Keratinocyte (primary cell): ENCODE measurements around the gene ADAMTS10. TPM values are rescaled to one million over a fixed set of nuclear protein-coding genes. Genes with fewer than 3 reads are reported as not detected.
"Not testable (repeated sequence)": the region's sequence is repeated elsewhere in the genome, so short reads cannot be mapped to it uniquely, and the experiment has no call there.

Source experiments
- DNase-seq: peaks from one replicate; pipeline ENCODE4 v3.0.0-alpha.2; 2011; ENCODE audit warnings: low read depth, missing footprints, low spot score
- FAIRE-seq: peaks from 2 replicates; lab custom pipeline; 2011; peaks lifted over from hg19 to GRCh38; lab: Jason Lieb, UNC
- H2AFZ ChIP-seq: 2 replicates; pipeline ENCODE4 v1.6.0; 2012; ENCODE audit warnings: low read length, control low read depth, inconsistent platforms; ENCODE audit not compliant: control insufficient read depth
- H3K27ac ChIP-seq: 2 replicates; pipeline ENCODE4 v1.5.1; 2011; ENCODE audit warnings: low read length; ENCODE audit not compliant: control insufficient read depth, insufficient read depth
- H3K27me3 ChIP-seq: 3 replicates; pipeline ENCODE4 v1.6.0; 2011; ENCODE audit warnings: low read length; ENCODE audit not compliant: control insufficient read depth, insufficient read depth; ENCODE audit errors: extremely low read depth
- H3K36me3 ChIP-seq, 2 experiments: 2 replicates in 1 of 2; 3 replicates in 1 of 2; pipeline ENCODE4 v1.5.1; 2011; ENCODE audit warnings: low read length in 2 of 2, mild to moderate bottlenecking in 1 of 2; ENCODE audit not compliant: control insufficient read depth in 2 of 2, insufficient read depth in 2 of 2; ENCODE audit errors: extremely low read depth in 1 of 2
- H3K4me1 ChIP-seq: 3 replicates; pipeline ENCODE4 v1.5.1; 2011; ENCODE audit warnings: low read length; ENCODE audit not compliant: control insufficient read depth, insufficient read depth; ENCODE audit errors: extremely low read depth
- H3K4me2 ChIP-seq: 3 replicates; pipeline ENCODE4 v1.6.0; 2011; ENCODE audit warnings: low read depth, low read length; ENCODE audit not compliant: control insufficient read depth, insufficient read depth; ENCODE audit errors: extremely low read depth
- H3K4me3 ChIP-seq, 3 experiments: fragments of 200-600 bp in 1 of 3; sonication (generic) in 1 of 3; 2 replicates in 2 of 3; 3 replicates in 1 of 3; pipeline ENCODE4 v1.5.1; 2011 to 2016; ENCODE audit warnings: low read length in 3 of 3, mild to moderate bottlenecking in 3 of 3, control low read depth in 2 of 3, inconsistent platforms in 1 of 3, low read depth in 1 of 3, mixed read lengths in 1 of 3, mixed run types in 1 of 3, moderate library complexity in 1 of 3; ENCODE audit not compliant: control insufficient read depth in 2 of 3, insufficient read depth in 2 of 3; ENCODE audit errors: extremely low read depth in 1 of 3
- H3K79me2 ChIP-seq: 2 replicates; pipeline ENCODE4 v1.6.0; 2012; ENCODE audit warnings: low read length; ENCODE audit not compliant: control insufficient read depth, insufficient read depth
- H3K9ac ChIP-seq: 3 replicates; pipeline ENCODE4 v1.6.0; 2011; ENCODE audit warnings: low read length; ENCODE audit not compliant: control insufficient read depth, insufficient read depth; ENCODE audit errors: extremely low read depth
- H3K9me1 ChIP-seq: 3 replicates; pipeline ENCODE4 v1.6.0; 2011; ENCODE audit warnings: low read length; ENCODE audit not compliant: control insufficient read depth, insufficient read depth; ENCODE audit errors: extremely low read depth
- H3K9me3 ChIP-seq: 2 replicates; pipeline ENCODE4 v1.5.1; 2012; ENCODE audit warnings: low read depth, low read length; ENCODE audit not compliant: control insufficient read depth
- H4K20me1 ChIP-seq: 3 replicates; pipeline ENCODE4 v1.6.0; 2011; ENCODE audit warnings: low read length; ENCODE audit not compliant: control insufficient read depth, insufficient read depth; ENCODE audit errors: extremely low read depth
- CTCF ChIP-seq, 3 experiments: IDR thresholded peaks in 1 of 3; conservative IDR thresholded peaks in 1 of 3; optimal IDR thresholded peaks in 1 of 3; 2 replicates in 2 of 3; 3 replicates in 1 of 3; pipeline versions ENCODE3 to v1.5.1; 2011; ENCODE audit warnings: low read length in 3 of 3, mild to moderate bottlenecking in 3 of 3, moderate library complexity in 2 of 3, control low read depth in 1 of 3, inconsistent platforms in 1 of 3; ENCODE audit not compliant: insufficient read depth in 2 of 3; ENCODE audit errors: extremely low read depth in 1 of 3
- EZH2 ChIP-seq: IDR thresholded peaks from one replicate; pipeline ENCODE4 v1.6.1; 2012; ENCODE audit warnings: inconsistent platforms, mild to moderate bottlenecking, low read length, moderate library complexity
- dilution Hi-C: fragments of 300-500 bp; cut with MboI; formaldehyde crosslinking; loops from one replicate; pipeline ENCODE4 v1.7.0; 2020; ENCODE audit warnings: low sequenced_read_pairs; ENCODE audit not compliant: extremely low pct_ligation_motif_present
- polyA plus RNA-seq, 5 experiments: library from polyadenylated mRNA; depleted of rRNA in 3 of 5; stranded (reverse) in 3 of 5; stranded (forward) in 1 of 5; unstranded in 1 of 5; fragments of >200 nt; gene quantifications; 1 replicate in 1 of 5; 2 replicates in 3 of 5; 3 replicates in 1 of 5; pipeline versions ENCODE4 v1.2.1 to v1.2.3, GENCODE V29; 2011 to 2012; ENCODE audit warnings: missing spikeins in 2 of 5, low read depth in 1 of 5, low replicate concordance in 1 of 5

The ADAMTS10 gene
- polyA plus RNA-seq, 1 donor (not counting 4 experiments of a cell fraction or from before 2014, with no cell fraction given): not detected

GRCh38 chr19:8626842-8627241 is 16.3 kb upstream of the ADAMTS10 start:
- no peak for DNase-seq
- Histone ChIP-seq H3K4me2 (no peak overlapping the region), H3K4me3 (no peak overlapping the region), H3K27me3 (no peaks in the 10 kb centered on the region), H2AFZ (no peak overlapping the region), H3K4me1 (no peaks in the 10 kb centered on the region), H3K9me1 (no peaks in the 10 kb centered on the region), H3K9me3 (peaks cover 2% of the 10 kb centered on the region), H3K36me3 (no peaks in the 10 kb centered on the region), H3K9ac (no peak overlapping the region), H3K27ac (no peak overlapping the region), H3K79me2 (no peaks in the 10 kb centered on the region), H4K20me1 (no peaks in the 10 kb centered on the region)
- no peak for FAIRE-seq
- no peak for TF ChIP-seq EZH2
- no peak for TF ChIP-seq CTCF (optimal IDR thresholded peaks at IDR 0.05 in 1 of 3, IDR thresholded peaks at IDR 0.05 in 1 of 3, conservative IDR thresholded peaks at IDR 0.05 in 1 of 3; ENCODE audit: extremely low read depth in 1 of 3, insufficient read depth in 2 of 3, low read length in 3 of 3)
- dilution Hi-C loops: no loop called here

DNA sequence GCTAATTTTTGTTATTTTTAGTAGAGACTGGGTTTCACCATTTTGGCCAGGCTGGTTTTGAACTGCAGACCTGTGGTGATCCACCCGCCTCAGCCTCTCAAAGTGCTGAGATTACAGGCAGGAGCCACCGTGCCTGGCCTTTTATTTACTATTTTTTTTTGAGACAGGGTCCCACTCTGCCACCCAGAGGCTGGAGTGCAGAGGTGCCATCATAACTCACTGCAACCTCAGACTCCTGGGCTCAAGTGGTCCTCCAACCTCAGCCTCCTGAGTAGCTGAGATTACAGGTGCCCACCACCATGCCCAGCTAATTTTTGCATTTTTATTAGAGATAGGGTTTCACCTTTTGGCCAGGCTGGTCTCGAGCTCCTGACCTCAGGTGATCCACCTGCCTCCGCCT is 12.4 kb upstream of the ADAMTS10 start:
- dilution Hi-C loops, DNase-seq: not testable (repeated sequence)

GRCh38 chr19:8618751-8619150 is 8.2 kb upstream of the ADAMTS10 start:
- no peaks in the 10 kb centered on the region for H3K27me3 ChIP-seq
- H3K36me3 ChIP-seq: no peaks in the 10 kb centered on the region
- H3K4me3 ChIP-seq: no peak overlapping the region
- peaks cover 4% of the 10 kb centered on the region for H3K9me3 ChIP-seq
- DNase-seq: no peak
- H4K20me1 ChIP-seq: no peaks in the 10 kb centered on the region
- H3K4me1 ChIP-seq: no peaks in the 10 kb centered on the region
- no peak overlapping the region for H3K27ac ChIP-seq
- H3K9me1 ChIP-seq: no peaks in the 10 kb centered on the region
- no peak overlapping the region for H2AFZ ChIP-seq
- dilution Hi-C loops: no loop called here
- H3K79me2 ChIP-seq: no peaks in the 10 kb centered on the region
- H3K9ac ChIP-seq: no peak overlapping the region
- TF ChIP-seq CTCF (optimal IDR thresholded peaks at IDR 0.05 in 1 of 3, IDR thresholded peaks at IDR 0.05 in 1 of 3, conservative IDR thresholded peaks at IDR 0.05 in 1 of 3; ENCODE audit: extremely low read depth in 1 of 3, insufficient read depth in 2 of 3, low read length in 3 of 3) (no peak), EZH2 (no peak)
- no peak overlapping the region for H3K4me2 ChIP-seq
- no peak for FAIRE-seq

More for the DNA sequence above, 12.4 kb upstream of the ADAMTS10 start:
- not testable (repeated sequence) for H3K9ac ChIP-seq, H2AFZ ChIP-seq, FAIRE-seq, H4K20me1 ChIP-seq, H3K4me3 ChIP-seq, H3K4me1 ChIP-seq, H3K9me1 ChIP-seq, H3K9me3 ChIP-seq, H3K36me3 ChIP-seq, H3K27ac ChIP-seq, H3K79me2 ChIP-seq, H3K27me3 ChIP-seq, H3K4me2 ChIP-seq
